GM12878 (cell line): ENCODE measurements around the gene ZNF836. TPM values are rescaled to one million over a fixed set of nuclear protein-coding genes. Genes with fewer than 3 reads are reported as not detected.

Experiments
- ATAC-seq: fragments of 200-7000 bp; cut with Tn5 transposase; 3 replicates; pipeline ENCODE4 v1.9.1; 2020; ENCODE audit warnings: mild to moderate bottlenecking, moderate library complexity
- BruUV-seq: library from RNA; stranded (reverse); fragments of 400-500 nt; replicated peaks from 2 replicates; lab custom pipeline; 2021; lab: Mats Ljungman, UMichigan
- CTCF ChIA-PET: fragments of 300-600 bp; sonication (Branson Sonifier 250); formaldehyde crosslinking; extraction: SDS; loops from one replicate; lab custom pipeline; 2021; ENCODE audit warnings: inconsistent platforms; lab: Yijun Ruan, JAX
- POLR2A ChIA-PET: fragments of 350-600 bp; formaldehyde crosslinking; extraction: SDS; loops from one replicate; lab custom pipeline; 2021; ENCODE audit warnings: inconsistent platforms; lab: Charles Lee
- RAD21 ChIA-PET: fragments of 300-600 bp; sonication (Branson Sonifier 250); formaldehyde crosslinking; loops from one replicate; lab custom pipeline; 2023; ENCODE audit warnings: antibody characterized with exemption; ENCODE audit not compliant: unreplicated experiment; lab: Charles Lee
- SMC1A ChIA-PET: fragments of 300-600 bp; sonication (Branson Sonifier 250); formaldehyde crosslinking; loops from one replicate; lab custom pipeline; 2023; ENCODE audit not compliant: unreplicated experiment, uncharacterized antibody; lab: Charles Lee
- DNase-seq: peaks from one replicate; pipeline ENCODE4 v3.0.0-alpha.2; 2011; ENCODE audit warnings: low read depth, low spot score
- FAIRE-seq: peaks from 3 replicates; lab custom pipeline; 2011; peaks lifted over from hg19 to GRCh38; lab: Jason Lieb, UNC
- H2AFZ ChIP-seq: 2 replicates; pipeline ENCODE4 v1.6.0; 2011; ENCODE audit warnings: low read depth, low read length, control low read depth; ENCODE audit not compliant: control insufficient read depth
- H3K27ac ChIP-seq: 2 replicates; pipeline ENCODE4 v1.5.1; 2011; ENCODE audit warnings: control low read depth; ENCODE audit not compliant: control insufficient read depth, insufficient read depth
- H3K27me3 ChIP-seq, 2 experiments: replicated peaks in 1 of 2; 2 replicates each; pipeline versions ENCODE4 v1.6.0 to v1.6.1; 2011; ENCODE audit warnings: low read length in 1 of 2; ENCODE audit not compliant: control insufficient read depth in 2 of 2, insufficient read depth in 2 of 2
- H3K36me3 ChIP-seq, 2 experiments: 2 replicates each; pipeline ENCODE4 v1.5.1; 2011; ENCODE audit warnings: low read length in 1 of 2; ENCODE audit not compliant: control insufficient read depth in 2 of 2, insufficient read depth in 2 of 2
- H3K4me1 ChIP-seq: 2 replicates; pipeline ENCODE4 v1.6.1; 2011; ENCODE audit warnings: mild to moderate bottlenecking, low read length, moderate library complexity, mixed read lengths; ENCODE audit not compliant: control insufficient read depth, insufficient read depth
- H3K4me2 ChIP-seq: 2 replicates; pipeline ENCODE4 v1.6.0; 2011; ENCODE audit warnings: control low read depth; ENCODE audit not compliant: control insufficient read depth, insufficient read depth
- H3K4me3 ChIP-seq: fragments of 200-600 bp; sonication (generic); 2 replicates; pipeline ENCODE4 v1.5.1; 2016
- H3K79me2 ChIP-seq: 2 replicates; pipeline ENCODE4 v1.6.0; 2011; ENCODE audit warnings: low read length; ENCODE audit not compliant: control insufficient read depth, insufficient read depth
- H3K9ac ChIP-seq: 2 replicates; pipeline ENCODE4 v1.8.0; 2011; ENCODE audit warnings: low read length, control low read depth, mixed read lengths; ENCODE audit not compliant: control insufficient read depth, insufficient read depth
- H3K9me3 ChIP-seq: replicated peaks from 3 replicates; pipeline ENCODE4 v1.5.1; 2011; ENCODE audit warnings: mild to moderate bottlenecking, low read length; ENCODE audit not compliant: control insufficient read depth, insufficient read depth
- H4K20me1 ChIP-seq: 2 replicates; pipeline ENCODE4 v1.6.0; 2011; ENCODE audit not compliant: control insufficient read depth, insufficient read depth
- CBX5 ChIP-seq: sonication (generic); IDR thresholded peaks from 2 replicates; pipeline ENCODE4 v1.6.1; 2016; ENCODE audit warnings: low read depth, moderate library complexity, mild to moderate bottlenecking, inconsistent platforms
- CTCF ChIP-seq, 3 experiments: IDR thresholded peaks in 2 of 3; conservative IDR thresholded peaks in 1 of 3; 2 replicates each; pipeline ENCODE4 v1.5.1; 2011; ENCODE audit warnings: low read depth in 3 of 3, low read length in 3 of 3, mild to moderate bottlenecking in 3 of 3, control low read depth in 2 of 3, moderate library complexity in 2 of 3, inconsistent platforms in 1 of 3, mixed read lengths in 1 of 3; ENCODE audit not compliant: control insufficient read depth in 2 of 3, insufficient read depth in 1 of 3; ENCODE audit errors: extremely low read depth in 1 of 3
- E2F4 ChIP-seq: IDR thresholded peaks from 2 replicates; pipeline ENCODE4 v1.6.1; 2012; ENCODE audit warnings: low read depth, low read length, improper control_type of control experiment
- PAX8 ChIP-seq: fragments of 450-650 bp; IDR thresholded peaks from 2 replicates; pipeline ENCODE4 v1.6.1; 2017; ENCODE audit warnings: mild to moderate bottlenecking, moderate library complexity
- SRF ChIP-seq, 2 experiments: IDR thresholded peaks; 2 replicates each; pipeline ENCODE4 v1.6.1; 2011; ENCODE audit warnings: low read depth in 2 of 2, low read length in 2 of 2, mild to moderate bottlenecking in 1 of 2, moderate library complexity in 1 of 2
- STAT3 ChIP-seq: IDR thresholded peaks from 2 replicates; pipeline ENCODE4 v1.6.1; 2011; ENCODE audit warnings: low read depth, low read length, improper control_type of control experiment
- ZBTB4 ChIP-seq: fragments of 450-650 bp; formaldehyde crosslinking; IDR thresholded peaks from 2 replicates; pipeline ENCODE4 v1.4.0; 2022; ENCODE audit warnings: mild to moderate bottlenecking, moderate library complexity
- WGBS: methylation state at CpG from one replicate; pipeline ENCODE4 v1.1.6; 2016; ENCODE audit warnings: low lambda C conversion rate; ENCODE audit not compliant: insufficient replicate concordance, insufficient coverage; ENCODE audit errors: missing lambda C conversion rate; 5-methylcytosine and 5-hydroxymethylcytosine counted together
- in situ Hi-C: fragments of 300-500 bp; cut with MboI; formaldehyde crosslinking; loops from 9 replicates; pipeline ENCODE4 v1.14.3; 2018; ENCODE audit warnings: mixed read lengths
- intact Hi-C: fragments of 100-400 bp; cut with micrococcal nuclease; formaldehyde crosslinking; loops from one replicate; pipeline ENCODE4 v1.14.2; 2022; ENCODE audit not compliant: unreplicated experiment
- polyA plus RNA-seq, 11 experiments: library from polyadenylated mRNA; depleted of rRNA in 4 of 11; unstranded in 6 of 11; stranded (reverse) in 5 of 11; fragments of >200 nt; fragmentation: Nextera tagmentation in 4 of 11; fragmentation: Illumina TruSeq in 1 of 11; extraction: Ambion mirVana in 4 of 11; extraction: Trizol in 1 of 11; gene quantifications; 1 replicate in 1 of 11; 2 replicates in 10 of 11; pipeline versions ENCODE4 v1.2.1 to v1.2.3, GENCODE V29; 2011 to 2016; ENCODE audit warnings: inconsistent platforms in 2 of 11, missing spikeins in 2 of 11, low read depth in 1 of 11
- total RNA-seq, 4 experiments: library from RNA; depleted of rRNA in 3 of 4; stranded (reverse); fragments of >200 nt in 3 of 4; fragmentation: Illumina TruSeq in 1 of 4; extraction: Trizol in 1 of 4; gene quantifications; 2 replicates each; pipeline versions ENCODE4 v1.2.1 to v1.2.3, GENCODE V29; 2013 to 2021

The ZNF836 gene
- total and polyA plus RNA-seq, 10 of the 15 experiments (the other 5 are each of a cell fraction or from before 2014, with no cell fraction given), result 4.5 to 9.2 (median 6.2) TPM

GRCh38 chr19:52191951-52192350 is 20.5 kb upstream of the ZNF836 start (continued):
- TF ChIP-seq CTCF (IDR thresholded peaks at IDR 0.05 in 2 of 3, conservative IDR thresholded peaks at IDR 0.05 in 1 of 3; ENCODE audit: control insufficient read depth in 2 of 3, extremely low read depth in 1 of 3, insufficient read depth in 1 of 3, low read depth in 3 of 3, low read length in 3 of 3), result no peak
- TF ChIP-seq E2F4, result no peak
- no peak for TF ChIP-seq SRF (IDR thresholded peaks at IDR 0.05; ENCODE audit: low read depth in 2 of 2, low read length in 2 of 2)
- TF ChIP-seq ZBTB4 (CRISPR knock-in tag), result no peak
- TF ChIP-seq STAT3, result no peak

- Histone ChIP-seq H3K79me2 (peaks cover 65% of the 10 kb centered on the region), H4K20me1 (peaks cover 12% of the 10 kb centered on the region), H3K36me3 (peaks cover 6 to 20% of the 10 kb centered on the region in 2 experiments), H3K9me3 (no peaks in the 10 kb centered on the region), H3K27me3 (no peaks in the 10 kb centered on the region)
- intact Hi-C loops, result loop anchor here (5.0 kb wide), 1 partner anchor 54 kb away; the partner anchor contains the start of gene ZNF616
- no peak for FAIRE-seq
- 23% methylated on average over 5 of the region's 5 CpGs for WGBS
- TF ChIP-seq CBX5, result no peak
- TF ChIP-seq PAX8, result no peak
- TF ChIP-seq, all 136 proteins: peak for 0
- Histone ChIP-seq H2AFZ (no peak overlapping the region), H3K9ac (peak overlapping the region; percentile 97), H3K27ac (peak overlapping the region; percentile 98), H3K4me3 (peak overlapping the region; percentile 91), H3K4me2 (peak overlapping the region; percentile 92), H3K4me1 (no peaks in the 10 kb centered on the region; the same call in 1 of the 2 replicates)
- TSS peak; percentile 58 for BruUV-seq
- no peak for ATAC-seq
- no peak for DNase-seq
- ChIA-PET CTCF (no interaction called here), POLR2A (no interaction called here), RAD21 (no interaction called here), SMC1A (no interaction called here)
- in situ Hi-C loops, result no loop called here
Measured at GRCh38 chr19:52191389-52191788, 20.0 kb upstream of the ZNF836 start.
